H1 (cell line): ENCODE data around the gene FGF21. TPM values are rescaled to one million over a fixed set of nuclear protein-coding genes. Genes with fewer than 3 reads are reported as not detected.

Experiments
- BCL11A ChIP-seq, 2 experiments: IDR thresholded peaks; one replicate each; pipeline ENCODE4 v1.6.1; 2011; ENCODE audit warnings: low read depth in 2 of 2, low read length in 2 of 2, mild to moderate bottlenecking in 2 of 2
- CBX8 ChIP-seq: fragments of 300-800, 300-1000 bp; sonication (generic); IDR thresholded peaks from 2 replicates; pipeline ENCODE4 v1.7.1; 2016; ENCODE audit warnings: low read depth, low read length, borderline replicate concordance
- CHD2 ChIP-seq: IDR thresholded peaks from 2 replicates; pipeline ENCODE4 v1.6.1; 2012; ENCODE audit warnings: low read length, improper control_type of control experiment
- PHF8 ChIP-seq: fragments of 200-600 bp; sonication (generic); conservative IDR thresholded peaks from 2 replicates; pipeline ENCODE4 v1.7.1; 2012; ENCODE audit warnings: low read depth, mild to moderate bottlenecking, inconsistent platforms, low read length, moderate library complexity
- POU5F1 ChIP-seq: IDR thresholded peaks from 2 replicates; pipeline ENCODE4 v1.6.1; 2011; ENCODE audit warnings: low read depth, mild to moderate bottlenecking, low read length, moderate library complexity
- RBBP5 ChIP-seq: IDR thresholded peaks from 2 replicates; pipeline ENCODE4 v1.7.1; 2012; ENCODE audit warnings: low read depth, mild to moderate bottlenecking, inconsistent platforms, low read length, moderate library complexity, borderline replicate concordance
- RXRA ChIP-seq: IDR thresholded peaks from 2 replicates; pipeline ENCODE4 v1.6.1; 2011; ENCODE audit warnings: low read depth, mild to moderate bottlenecking, low read length, moderate library complexity; ENCODE audit not compliant: insufficient read depth
- SAP30 ChIP-seq: fragments of 300-600 bp; sonication (generic); IDR thresholded peaks from 2 replicates; pipeline ENCODE4 v1.7.1; 2012; ENCODE audit warnings: low read length, moderate library complexity, mild to moderate bottlenecking, inconsistent platforms; ENCODE audit not compliant: insufficient read depth, insufficient replicate concordance
- SIN3A ChIP-seq, 2 experiments: IDR thresholded peaks in 1 of 2; conservative IDR thresholded peaks in 1 of 2; 2 replicates each; pipeline ENCODE4 v1.6.1; 2011 to 2012; ENCODE audit warnings: low read length in 2 of 2, improper control_type of control experiment in 1 of 2, low read depth in 1 of 2, mild to moderate bottlenecking in 1 of 2
- SIX5 ChIP-seq: IDR thresholded peaks from 2 replicates; pipeline ENCODE4 v1.6.1; 2011; ENCODE audit warnings: mild to moderate bottlenecking, low read depth, low read length
- SP2 ChIP-seq: IDR thresholded peaks from 2 replicates; pipeline ENCODE4 v1.6.1; 2012; ENCODE audit warnings: mild to moderate bottlenecking, low read length, inconsistent platforms
- SP4 ChIP-seq: IDR thresholded peaks from 2 replicates; pipeline ENCODE4 v1.6.1; 2012; ENCODE audit warnings: low read length, inconsistent platforms
- TBP ChIP-seq: IDR thresholded peaks from 2 replicates; pipeline ENCODE4 v1.6.1; 2011; ENCODE audit warnings: low read depth, low read length, improper control_type of control experiment
- TCF12 ChIP-seq: IDR thresholded peaks from 2 replicates; pipeline ENCODE4 v1.6.1; 2011; ENCODE audit warnings: low read depth, mild to moderate bottlenecking, low read length
- TEAD4 ChIP-seq: IDR thresholded peaks from 2 replicates; pipeline ENCODE4 v1.6.1; 2012; ENCODE audit warnings: low read depth, low read length, inconsistent platforms, mixed read lengths
- YY1 ChIP-seq: IDR thresholded peaks from 2 replicates; pipeline ENCODE4 v1.6.1; 2011; ENCODE audit warnings: low read depth, mild to moderate bottlenecking, low read length
- polyA plus RNA-seq, 7 experiments: library from polyadenylated mRNA; depleted of rRNA in 3 of 7; stranded (reverse) in 5 of 7; unstranded in 2 of 7; fragments of >200 nt in 5 of 7; fragments of 200-250 nt in 2 of 7; gene quantifications; 1 replicate in 5 of 7; 2 replicates in 1 of 7; 4 replicates in 1 of 7; pipeline versions ENCODE4 v1.2.1 to v1.2.3, GENCODE V29; 2011 to 2013; ENCODE audit warnings: missing spikeins in 2 of 7, mixed read lengths in 2 of 7
- total RNA-seq: library from RNA; stranded (reverse); fragmentation: NEBNext Ultra II Directional; extraction: Animal tissue kit (Norgen Biotek cat#: 25700); gene quantifications from 2 replicates; pipeline ENCODE4 v1.2.1, GENCODE V29; 2021
- TF ChIP-seq, protein P1 (sequence below): IDR thresholded peaks from 2 replicates; pipeline ENCODE4 v1.6.1; 2012; ENCODE audit warnings: low read length, inconsistent platforms
- TF ChIP-seq, protein P2 (sequence below): IDR thresholded peaks from 2 replicates; pipeline ENCODE4 v1.6.1; 2011; ENCODE audit warnings: low read length, improper control_type of control experiment
- TF ChIP-seq, protein P3 (sequence below): IDR thresholded peaks from 2 replicates; pipeline ENCODE4 v1.6.1; 2012; ENCODE audit warnings: inconsistent platforms

Gene FGF21
- total and polyA plus RNA-seq, 2 of the 8 experiments (the other 6 are each of a cell fraction or from before 2014, with no cell fraction given): 0.48 to 0.80 TPM

DNA sequence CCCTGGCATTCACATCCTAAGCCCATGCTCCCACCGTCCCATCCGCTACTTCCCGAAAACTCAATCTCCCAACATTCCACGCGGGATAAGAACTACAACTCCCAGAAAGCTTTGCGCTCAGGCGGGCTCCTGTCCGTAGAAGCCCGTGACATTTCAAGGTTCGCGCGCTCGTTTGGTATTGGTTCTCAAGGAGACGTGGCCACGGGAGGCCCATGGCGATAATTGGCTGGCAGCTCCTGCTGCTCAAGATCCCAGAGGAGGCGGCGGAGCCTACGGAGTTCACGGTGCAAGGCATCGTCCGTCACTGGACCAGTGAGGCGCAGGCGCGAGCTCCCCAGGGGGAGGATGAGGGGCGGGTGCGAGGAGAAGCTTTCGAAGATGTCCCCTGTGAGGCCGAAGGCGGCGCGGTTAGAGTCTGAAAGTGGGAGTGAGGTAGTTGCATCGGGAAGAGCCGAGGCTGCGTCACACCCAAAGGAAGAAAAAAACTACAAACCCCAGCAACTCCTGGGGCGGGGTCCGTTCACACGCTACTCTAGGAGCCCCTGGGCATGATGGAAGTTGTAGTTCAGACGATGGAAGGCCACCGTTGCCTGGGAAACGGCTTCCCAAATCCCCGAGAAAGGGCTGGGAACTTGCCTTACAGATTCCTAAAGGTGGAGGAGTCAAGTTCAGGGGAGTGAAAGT, 34.6 kb upstream of the FGF21 start (continued):
- TF ChIP-seq BCL11A (IDR thresholded peaks at IDR 0.05; ENCODE audit: low read depth in 2 of 2, low read length in 2 of 2) (no peak), TEAD4 (peak; percentile 82), RXRA (no peak), RBBP5 (no peak), CHD2 (peak; percentile 81), CBX8 (no peak), SIN3A (conservative IDR thresholded peaks at IDR 0.05 in 1 of 2, IDR thresholded peaks at IDR 0.05 in 1 of 2; ENCODE audit: low read depth in 1 of 2, low read length in 2 of 2) (peak; percentile 69 to 70; a peak in 2 of 4 replicates), SP4 (peak; percentile 30; the same call in 1 of the 2 replicates), POU5F1 (no peak), TCF12 (no peak), YY1 (peak; percentile 15; the same call in 1 of the 2 replicates), SAP30 (peak; percentile 70), SIX5 (peak; percentile 100), SP2 (peak; percentile 24; the same call in 1 of the 2 replicates), TBP (peak; percentile 17; the same call in 1 of the 2 replicates), PHF8 (peak; percentile 68)
- TF ChIP-seq, protein P1, sequence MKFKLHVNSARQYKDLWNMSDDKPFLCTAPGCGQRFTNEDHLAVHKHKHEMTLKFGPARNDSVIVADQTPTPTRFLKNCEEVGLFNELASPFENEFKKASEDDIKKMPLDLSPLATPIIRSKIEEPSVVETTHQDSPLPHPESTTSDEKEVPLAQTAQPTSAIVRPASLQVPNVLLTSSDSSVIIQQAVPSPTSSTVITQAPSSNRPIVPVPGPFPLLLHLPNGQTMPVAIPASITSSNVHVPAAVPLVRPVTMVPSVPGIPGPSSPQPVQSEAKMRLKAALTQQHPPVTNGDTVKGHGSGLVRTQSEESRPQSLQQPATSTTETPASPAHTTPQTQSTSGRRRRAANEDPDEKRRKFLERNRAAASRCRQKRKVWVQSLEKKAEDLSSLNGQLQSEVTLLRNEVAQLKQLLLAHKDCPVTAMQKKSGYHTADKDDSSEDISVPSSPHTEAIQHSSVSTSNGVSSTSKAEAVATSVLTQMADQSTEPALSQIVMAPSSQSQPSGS: peak; percentile 27; the same call in 1 of the 2 replicates
- TF ChIP-seq, protein P2, sequence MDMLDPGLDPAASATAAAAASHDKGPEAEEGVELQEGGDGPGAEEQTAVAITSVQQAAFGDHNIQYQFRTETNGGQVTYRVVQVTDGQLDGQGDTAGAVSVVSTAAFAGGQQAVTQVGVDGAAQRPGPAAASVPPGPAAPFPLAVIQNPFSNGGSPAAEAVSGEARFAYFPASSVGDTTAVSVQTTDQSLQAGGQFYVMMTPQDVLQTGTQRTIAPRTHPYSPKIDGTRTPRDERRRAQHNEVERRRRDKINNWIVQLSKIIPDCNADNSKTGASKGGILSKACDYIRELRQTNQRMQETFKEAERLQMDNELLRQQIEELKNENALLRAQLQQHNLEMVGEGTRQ: peak; percentile 10; the same call in 1 of the 2 replicates
- TF ChIP-seq, protein P3, sequence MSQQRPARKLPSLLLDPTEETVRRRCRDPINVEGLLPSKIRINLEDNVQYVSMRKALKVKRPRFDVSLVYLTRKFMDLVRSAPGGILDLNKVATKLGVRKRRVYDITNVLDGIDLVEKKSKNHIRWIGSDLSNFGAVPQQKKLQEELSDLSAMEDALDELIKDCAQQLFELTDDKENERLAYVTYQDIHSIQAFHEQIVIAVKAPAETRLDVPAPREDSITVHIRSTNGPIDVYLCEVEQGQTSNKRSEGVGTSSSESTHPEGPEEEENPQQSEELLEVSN: no peak
